Astrocyte (in vitro differentiated cells and primary cell): ENCODE measurements around the gene EPB41L3.
"Not testable (repeated sequence)": the region's sequence is repeated elsewhere in the genome, so short reads cannot be mapped to it uniquely, and the experiment has no call there.

Source experiments
- CTCF ChIP-seq: IDR thresholded peaks from 2 replicates; pipeline ENCODE4 v1.5.1; 2011; ENCODE audit warnings: low read depth, mild to moderate bottlenecking, inconsistent platforms, low read length, moderate library complexity; ENCODE audit not compliant: insufficient read depth
- EZH2 ChIP-seq: IDR thresholded peaks from 2 replicates; pipeline ENCODE4 v1.6.1; 2012; ENCODE audit warnings: mild to moderate bottlenecking, low read length, inconsistent platforms; ENCODE audit not compliant: insufficient read depth

DNA sequence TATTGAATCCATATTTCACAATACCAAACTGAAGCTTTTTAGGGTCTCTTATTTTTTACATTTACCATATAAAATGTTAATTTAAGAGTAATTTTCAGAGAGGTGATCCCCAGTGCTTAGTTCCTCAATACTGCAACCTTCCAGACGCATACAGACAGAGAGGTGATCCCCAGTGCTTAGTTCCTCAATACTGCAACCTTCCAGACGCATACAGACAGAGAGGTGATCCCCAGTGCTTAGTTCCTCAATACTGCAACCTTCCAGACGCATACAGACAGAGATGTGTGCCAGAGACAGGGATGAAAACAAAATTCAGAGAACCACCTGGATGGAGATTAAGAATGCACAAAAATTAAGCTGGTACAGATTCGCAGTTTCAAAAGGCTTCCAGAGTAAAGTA is 32.3 kb downstream of the EPB41L3 start:
- TF ChIP-seq EZH2, CTCF: not testable (repeated sequence)
